K562 (cell line): ENCODE data around the gene ITPR2. TPM values are rescaled to one million over a fixed set of nuclear protein-coding genes. Genes with fewer than 3 reads are reported as not detected.

Experiments
- ATF7 ChIP-seq: fragments of 450-650 bp; IDR thresholded peaks from 2 replicates; pipeline ENCODE4 v1.7.1; 2014; ENCODE audit warnings: mild to moderate bottlenecking, moderate library complexity
- CAMTA2 ChIP-seq: fragments of 250-450 bp; sonication (Bioruptor Pico); conservative IDR thresholded peaks from 2 replicates; pipeline ENCODE4 v1.5.1; 2022
- CBX2 ChIP-seq: fragments of 200-600 bp; sonication (generic); IDR thresholded peaks from one replicate; pipeline ENCODE4 v1.6.1; 2012; ENCODE audit warnings: mild to moderate bottlenecking, low read length, inconsistent platforms; ENCODE audit not compliant: insufficient read depth, poor library complexity, severe bottlenecking
- COPS2 ChIP-seq: fragments of 450-650 bp; conservative IDR thresholded peaks from 2 replicates; pipeline ENCODE4 v1.6.1; 2016; ENCODE audit warnings: mild to moderate bottlenecking, moderate library complexity
- DNMT1 ChIP-seq: fragments of 450-650 bp; IDR thresholded peaks from 2 replicates; pipeline ENCODE4 v1.6.1; 2016; ENCODE audit warnings: antibody characterized with exemption, mild to moderate bottlenecking
- EP300 ChIP-seq: IDR thresholded peaks from 2 replicates; pipeline ENCODE4 v1.6.1; 2012; ENCODE audit warnings: low read length, improper control_type of control experiment
- HDAC8 ChIP-seq: fragments of 450-650 bp; IDR thresholded peaks from 2 replicates; pipeline ENCODE4 v1.6.1; 2016; ENCODE audit warnings: mild to moderate bottlenecking, missing genetic modification characterization, moderate library complexity, missing compliant biosample characterization
- MTA3 ChIP-seq: fragments of 450-650 bp; formaldehyde crosslinking; IDR thresholded peaks from 2 replicates; pipeline ENCODE4 v1.6.1; 2017; ENCODE audit warnings: mild to moderate bottlenecking, borderline replicate concordance
- NCOA4 ChIP-seq: fragments of 450-650 bp; IDR thresholded peaks from 2 replicates; pipeline ENCODE4 v1.6.1; 2018; ENCODE audit warnings: mild to moderate bottlenecking; ENCODE audit not compliant: partially characterized antibody
- NFIC ChIP-seq: fragments of 450-650 bp; IDR thresholded peaks from 2 replicates; pipeline ENCODE4 v1.6.1; 2017; ENCODE audit warnings: mild to moderate bottlenecking, inconsistent platforms
- RBM22 ChIP-seq: fragments of 200-400 bp; formaldehyde crosslinking; IDR thresholded peaks from 2 replicates; pipeline ENCODE4 v1.6.1; 2018; ENCODE audit warnings: low read length, low read depth; ENCODE audit not compliant: poor library complexity, severe bottlenecking
- SMAD3 ChIP-seq: fragments of 450-650 bp; formaldehyde crosslinking; conservative IDR thresholded peaks from 2 replicates; pipeline ENCODE4 v1.4.0; 2020; ENCODE audit warnings: mild to moderate bottlenecking
- STAG1 ChIP-seq: sonication (generic); formaldehyde crosslinking; IDR thresholded peaks from 2 replicates; pipeline ENCODE4 v1.5.0; 2020; ENCODE audit warnings: missing genetic modification reagents, borderline replicate concordance
- TAF15 ChIP-seq: fragments of 200-400 bp; formaldehyde crosslinking; IDR thresholded peaks from 2 replicates; pipeline ENCODE4 v1.6.1; 2017; ENCODE audit warnings: mild to moderate bottlenecking, low read depth, low read length, moderate library complexity
- TAL1 ChIP-seq: fragments of 450-650 bp; IDR thresholded peaks from 2 replicates; pipeline ENCODE4 v1.6.1; 2016; ENCODE audit warnings: mild to moderate bottlenecking
- TOE1 ChIP-seq, 2 experiments: fragments of 450-650 bp in 1 of 2; sonication (generic) in 1 of 2; formaldehyde crosslinking in 1 of 2; IDR thresholded peaks; 2 replicates each; pipeline versions ENCODE4 v1.7.1 to v1.8.0; 2016 to 2022; ENCODE audit warnings: borderline replicate concordance in 2 of 2, mild to moderate bottlenecking in 2 of 2, antibody characterized with exemption in 1 of 2, inconsistent platforms in 1 of 2, low read depth in 1 of 2, missing genetic modification reagents in 1 of 2, moderate library complexity in 1 of 2
- WHSC1 ChIP-seq: IDR thresholded peaks from one replicate; pipeline ENCODE4 v1.6.1; 2012; ENCODE audit warnings: low read length, control low read depth, inconsistent platforms
- ZNF3 ChIP-seq: fragments of 250-450 bp; sonication (Bioruptor Pico); IDR thresholded peaks from 2 replicates; pipeline ENCODE4 v1.5.0; 2021; ENCODE audit warnings: mild to moderate bottlenecking, moderate library complexity
- ZNF778 ChIP-seq: fragments of 450-650 bp; formaldehyde crosslinking; IDR thresholded peaks from 2 replicates; pipeline ENCODE4 v1.4.0; 2020; ENCODE audit warnings: mild to moderate bottlenecking, moderate library complexity
- polyA plus RNA-seq, 8 experiments: library from polyadenylated mRNA; depleted of rRNA in 4 of 8; stranded (reverse) in 5 of 8; unstranded in 3 of 8; fragments of >200 nt; fragmentation: Nextera tagmentation in 2 of 8; fragmentation: Illumina TruSeq in 1 of 8; extraction: Ambion mirVana in 2 of 8; extraction: Trizol in 1 of 8; gene quantifications; 2 replicates each; pipeline versions ENCODE4 v1.2.1 to v1.2.3, GENCODE V29; 2011 to 2014; ENCODE audit warnings: inconsistent platforms in 1 of 8, missing spikeins in 1 of 8
- total RNA-seq, 7 experiments: library from RNA; depleted of rRNA in 6 of 7; stranded (reverse); fragments of >200 nt in 6 of 7; fragmentation: Illumina TruSeq in 2 of 7; extraction: Trizol in 2 of 7; gene quantifications; 2 replicates each; pipeline versions ENCODE4 v1.2.1 to v1.2.3, GENCODE V29; 2011 to 2021; ENCODE audit warnings: low replicate concordance in 1 of 7
- TF ChIP-seq, protein P1 (sequence below): fragments of 250-450 bp; sonication (Bioruptor Pico); IDR thresholded peaks from 2 replicates; pipeline ENCODE4 v1.8.0; 2022; ENCODE audit warnings: inconsistent platforms

Gene ITPR2
- total and polyA plus RNA-seq, 9 of the 15 experiments (the other 6 are each of a cell fraction or from before 2014, with no cell fraction given): 0.21 to 3.3 (median 0.95) TPM

- TF ChIP-seq, protein P1, sequence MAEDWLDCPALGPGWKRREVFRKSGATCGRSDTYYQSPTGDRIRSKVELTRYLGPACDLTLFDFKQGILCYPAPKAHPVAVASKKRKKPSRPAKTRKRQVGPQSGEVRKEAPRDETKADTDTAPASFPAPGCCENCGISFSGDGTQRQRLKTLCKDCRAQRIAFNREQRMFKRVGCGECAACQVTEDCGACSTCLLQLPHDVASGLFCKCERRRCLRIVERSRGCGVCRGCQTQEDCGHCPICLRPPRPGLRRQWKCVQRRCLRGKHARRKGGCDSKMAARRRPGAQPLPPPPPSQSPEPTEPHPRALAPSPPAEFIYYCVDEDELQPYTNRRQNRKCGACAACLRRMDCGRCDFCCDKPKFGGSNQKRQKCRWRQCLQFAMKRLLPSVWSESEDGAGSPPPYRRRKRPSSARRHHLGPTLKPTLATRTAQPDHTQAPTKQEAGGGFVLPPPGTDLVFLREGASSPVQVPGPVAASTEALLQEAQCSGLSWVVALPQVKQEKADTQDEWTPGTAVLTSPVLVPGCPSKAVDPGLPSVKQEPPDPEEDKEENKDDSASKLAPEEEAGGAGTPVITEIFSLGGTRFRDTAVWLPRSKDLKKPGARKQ (CRISPR knock-in tag): no peak
- no peak for TF ChIP-seq CAMTA2 (CRISPR knock-in tag)
- TF ChIP-seq RBM22: no peak
- no peak for TF ChIP-seq ZNF3 (CRISPR knock-in tag)
- no peak for TF ChIP-seq MTA3
- peak; percentile 94 for TF ChIP-seq NFIC
- TF ChIP-seq ATF7: no peak
- TF ChIP-seq TAF15: no peak
- no peak for TF ChIP-seq CBX2
- no peak for TF ChIP-seq NCOA4
- TF ChIP-seq TOE1 (IDR thresholded peaks at IDR 0.05; ENCODE audit: borderline replicate concordance): 0 out of 2 replicates have a peak, but pooled peaks have one; percentile 21
- TF ChIP-seq TOE1 (CRISPR knock-in tag; IDR thresholded peaks at IDR 0.05; ENCODE audit: borderline replicate concordance, low read depth): no peak
- TF ChIP-seq DNMT1: no peak
- TF ChIP-seq HDAC8 (tag): no peak
- no peak for TF ChIP-seq SMAD3 (CRISPR knock-in tag)
- TF ChIP-seq EP300: no peak
- TF ChIP-seq WHSC1: no peak
- TF ChIP-seq ZNF778 (CRISPR knock-in tag): no peak
- no peak for TF ChIP-seq STAG1 (CRISPR knock-in tag)
- TF ChIP-seq COPS2: no peak
- peak; percentile 26; the same call in 1 of the 2 replicates for TF ChIP-seq TAL1
These were observed 808 bp downstream of the ITPR2 start (continued) for GRCh38 chr12:26831951-26832821.
